Small intestine (tissue), 7 donors: ENCODE results near the gene HSPA6. TPM values are rescaled to one million over a fixed set of nuclear protein-coding genes. Genes with fewer than 3 reads are reported as not detected.
A peak's percentile ranks its signal among the peaks of the same experiment; 100 is the strongest.

Source experiments
- DNase-seq, 2 donors: peaks; one replicate each; pipeline versions ENCODE4 v3.0.0 to v3.0.0-alpha.2; 2013
- FAIRE-seq: peaks from 2 replicates; lab custom pipeline; 2012; peaks lifted over from hg19 to GRCh38; lab: Jason Lieb, UNC
- H3K27ac ChIP-seq, 3 donors: one replicate each; pipeline ENCODE4 v1.5.1; 2013; ENCODE audit warnings: low read length in 2 of 3, mild to moderate bottlenecking in 2 of 3, control low read depth in 1 of 3, inconsistent platforms in 1 of 3, low read depth in 1 of 3, moderate library complexity in 1 of 3
- H3K27me3 ChIP-seq, 3 donors: one replicate each; pipeline ENCODE4 v1.6.1; 2013; ENCODE audit warnings: low read length in 3 of 3, inconsistent platforms in 1 of 3; ENCODE audit not compliant: control insufficient read depth in 3 of 3, insufficient read depth in 3 of 3
- H3K36me3 ChIP-seq, 3 donors: one replicate each; pipeline ENCODE4 v1.6.1; 2013; ENCODE audit warnings: low read length in 3 of 3, inconsistent platforms in 1 of 3, low read depth in 1 of 3, mild to moderate bottlenecking in 1 of 3, moderate library complexity in 1 of 3; ENCODE audit not compliant: control insufficient read depth in 3 of 3, insufficient read depth in 2 of 3
- H3K4me1 ChIP-seq, 3 donors: one replicate each; pipeline ENCODE4 v1.6.1; 2013; ENCODE audit warnings: low read length in 2 of 3, inconsistent platforms in 1 of 3, low read depth in 1 of 3, mild to moderate bottlenecking in 1 of 3, moderate library complexity in 1 of 3; ENCODE audit not compliant: control insufficient read depth in 3 of 3, insufficient read depth in 2 of 3
- H3K4me3 ChIP-seq, 3 donors: one replicate each; pipeline ENCODE4 v1.5.1; 2013; ENCODE audit warnings: low read length in 3 of 3, control low read depth in 1 of 3, inconsistent platforms in 1 of 3, low read depth in 1 of 3, mild to moderate bottlenecking in 1 of 3, moderate library complexity in 1 of 3
- H3K9me3 ChIP-seq, 2 donors: one replicate each; pipeline ENCODE4 v1.6.1; 2013; ENCODE audit warnings: low read depth in 1 of 2, low read length in 1 of 2; ENCODE audit not compliant: control insufficient read depth in 2 of 2, insufficient read depth in 1 of 2
- WGBS, 3 donors: extraction: QIAGEN DNeasy Blood & Tissue Kit; methylation state at CpG; one replicate each; pipeline ENCODE4 v1.1.7; 2013; 5-methylcytosine and 5-hydroxymethylcytosine counted together
- polyA plus RNA-seq, 4 donors: library from polyadenylated mRNA; stranded (reverse) in 3 of 4; unstranded in 1 of 4; fragments of 200-250 nt in 3 of 4; fragments of 120-200 nt in 1 of 4; gene quantifications; one replicate each; pipeline versions ENCODE4 v1.2.1 to v1.2.3, GENCODE V29; 2013
- donor health status: healthy with polysubstance abuse.
- donor health status: control.
- donor health status: control.
- donor health status: Bipolar disorder and iron deficiency.
- donor health status: healthy.

The HSPA6 gene
- polyA plus RNA-seq, 4 donors, result 0.22 to 1.6 (median 0.72) TPM

DNA sequence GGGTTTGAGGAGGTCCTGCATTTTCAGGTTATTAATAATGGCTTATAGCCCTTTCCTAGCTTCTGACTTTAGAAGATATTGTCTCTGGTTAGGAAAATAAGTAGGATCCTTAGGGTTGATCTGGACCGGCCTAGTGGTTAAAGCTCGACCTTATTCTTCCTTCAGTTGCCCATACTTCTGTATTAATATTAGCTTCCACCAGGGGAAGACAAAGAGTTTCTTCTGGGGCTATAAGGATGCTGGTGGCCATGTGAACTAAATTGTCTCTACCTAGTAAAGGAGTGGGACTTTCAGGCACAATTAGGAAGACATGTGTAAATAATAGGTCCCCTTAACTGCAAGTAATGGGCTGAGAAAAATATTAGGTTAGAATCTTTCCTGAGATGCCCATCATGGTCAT, 39.7 kb upstream of the HSPA6 start:
- 70 to 74% (median 71%) methylated on average over 2 of the region's 2 CpGs for WGBS, 3 donors
- H3K27ac ChIP-seq, result no peak overlapping the region
- DNase-seq (no peak), FAIRE-seq (no peak)
- no peaks in the 10 kb centered on the region for H3K9me3 ChIP-seq
- no peaks in the 10 kb centered on the region for H3K4me1 ChIP-seq
- H3K27me3 ChIP-seq, result peaks cover 0 to 48% (median 11%) of the 10 kb centered on the region in 3 donors
- H3K4me3 ChIP-seq, result no peak overlapping the region
- H3K36me3 ChIP-seq, result no peaks in the 10 kb centered on the region

DNA sequence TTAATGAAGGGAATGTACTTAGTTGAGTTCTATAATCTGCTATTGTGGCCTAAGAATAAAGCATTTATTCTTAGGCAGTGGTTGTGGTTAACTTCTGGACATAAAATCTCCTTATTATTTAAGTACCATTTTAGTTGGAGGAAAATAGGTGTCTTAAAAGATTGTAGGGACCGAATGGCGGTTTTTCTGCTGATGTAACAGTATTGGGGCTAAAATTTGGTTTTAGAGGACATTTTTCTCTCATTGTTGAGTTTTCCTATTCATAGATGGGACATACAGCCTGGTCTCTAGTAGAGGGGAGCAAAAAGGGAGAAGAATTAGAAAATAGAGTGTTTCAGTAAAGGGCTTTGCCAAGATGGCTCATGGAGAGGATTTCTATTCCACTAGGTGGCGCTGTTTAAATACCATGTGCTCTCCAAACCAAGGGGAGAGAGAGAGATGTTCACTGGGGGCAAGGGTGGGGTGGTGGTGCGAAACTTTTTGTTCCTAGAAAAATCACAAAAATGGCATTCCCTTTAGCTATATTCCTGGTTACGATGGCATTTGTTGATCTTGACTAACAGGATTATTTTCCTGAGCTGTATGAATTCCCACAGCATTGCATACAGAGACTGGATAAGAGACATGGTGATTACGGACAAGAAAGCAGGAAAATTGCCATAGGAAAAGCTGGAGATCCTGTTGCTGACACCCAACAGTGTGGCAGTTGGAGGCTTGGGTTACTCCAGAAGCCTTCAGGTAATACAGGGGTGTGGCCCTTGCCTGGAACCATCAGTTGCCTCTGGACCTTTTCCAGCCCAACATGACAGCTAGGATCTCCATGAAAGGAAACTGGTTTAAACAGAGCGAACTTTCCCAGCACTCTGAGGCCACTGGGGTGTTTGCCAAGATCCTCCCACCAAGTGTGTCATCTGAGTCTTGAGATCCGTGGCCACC, 37.3 kb upstream of the HSPA6 start:
- H3K4me3 ChIP-seq, result no peak overlapping the region
- WGBS, 3 donors, result 43 to 54% (median 43%) methylated on average over 8 of the region's 8 CpGs
- no peaks in the 10 kb centered on the region for H3K9me3 ChIP-seq
- no peak overlapping the region for H3K27ac ChIP-seq
- DNase-seq (peak; percentile 26 to 49), FAIRE-seq (no peak)
- H3K27me3 ChIP-seq, result peaks cover 0 to 45% (median 6%) of the 10 kb centered on the region in 3 donors
- H3K4me1 ChIP-seq, result no peaks in the 10 kb centered on the region
- no peaks in the 10 kb centered on the region for H3K36me3 ChIP-seq

DNA sequence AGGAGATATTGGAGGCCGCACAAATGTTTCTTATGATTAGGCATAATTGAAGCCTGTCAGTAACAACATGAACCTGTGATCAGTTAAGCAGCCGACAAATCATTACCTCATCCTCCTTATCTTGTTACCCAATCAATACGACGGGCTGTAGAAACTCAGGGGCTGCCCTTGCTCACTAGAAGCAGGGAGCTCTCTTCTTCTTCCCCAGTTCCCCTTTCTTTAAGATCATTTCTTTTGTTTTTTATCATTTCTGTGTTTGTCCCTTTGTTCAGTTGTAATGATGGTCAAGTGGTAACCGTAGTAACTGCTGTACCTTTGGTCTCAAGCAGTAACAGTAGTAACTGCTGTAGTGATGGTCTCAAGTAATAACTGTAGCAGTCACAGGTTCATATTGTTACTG, 32.9 kb upstream of the HSPA6 start:
- H3K27ac ChIP-seq, result no peak overlapping the region
- no peak for DNase-seq
- no peaks in the 10 kb centered on the region for H3K36me3 ChIP-seq
- FAIRE-seq, result no peak
- 18 to 53% (median 21%) methylated on average over 5 of the region's 5 CpGs for WGBS, 3 donors
- H3K27me3 ChIP-seq, result peaks cover 0 to 47% (median 10%) of the 10 kb centered on the region in 3 donors
- no peaks in the 10 kb centered on the region for H3K9me3 ChIP-seq
- H3K4me3 ChIP-seq, result no peak overlapping the region
- no peaks in the 10 kb centered on the region for H3K4me1 ChIP-seq

DNA sequence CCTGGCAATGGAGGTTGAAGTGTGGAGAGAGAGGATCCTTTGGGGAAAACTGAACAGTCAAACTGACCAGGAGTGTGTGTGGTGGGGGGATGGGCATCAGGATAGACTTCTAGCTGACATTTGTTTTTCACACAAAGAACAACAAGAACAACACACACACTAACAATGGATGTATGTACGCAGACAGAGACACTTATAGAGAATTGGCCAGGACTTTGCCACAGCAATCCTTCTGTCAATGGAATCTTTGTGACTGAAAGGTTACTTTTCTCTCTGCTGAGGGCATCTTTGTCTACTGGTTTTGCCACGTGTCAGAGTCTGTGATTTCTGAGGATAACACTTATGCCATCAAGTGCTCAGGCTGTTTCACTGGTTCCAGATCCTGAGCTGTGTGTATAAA, 31.5 kb upstream of the HSPA6 start:
- no peak for DNase-seq
- no peak for FAIRE-seq
- Histone ChIP-seq H3K9me3 (no peaks in the 10 kb centered on the region), H3K36me3 (no peaks in the 10 kb centered on the region), H3K4me3 (no peak overlapping the region), H3K27me3 (peaks cover 0 to 42% (median 10%) of the 10 kb centered on the region in 3 donors), H3K4me1 (no peaks in the 10 kb centered on the region), H3K27ac (no peak overlapping the region)
- 58 to 70% (median 67%) methylated on average over 2 of the region's 2 CpGs for WGBS, 3 donors

DNA sequence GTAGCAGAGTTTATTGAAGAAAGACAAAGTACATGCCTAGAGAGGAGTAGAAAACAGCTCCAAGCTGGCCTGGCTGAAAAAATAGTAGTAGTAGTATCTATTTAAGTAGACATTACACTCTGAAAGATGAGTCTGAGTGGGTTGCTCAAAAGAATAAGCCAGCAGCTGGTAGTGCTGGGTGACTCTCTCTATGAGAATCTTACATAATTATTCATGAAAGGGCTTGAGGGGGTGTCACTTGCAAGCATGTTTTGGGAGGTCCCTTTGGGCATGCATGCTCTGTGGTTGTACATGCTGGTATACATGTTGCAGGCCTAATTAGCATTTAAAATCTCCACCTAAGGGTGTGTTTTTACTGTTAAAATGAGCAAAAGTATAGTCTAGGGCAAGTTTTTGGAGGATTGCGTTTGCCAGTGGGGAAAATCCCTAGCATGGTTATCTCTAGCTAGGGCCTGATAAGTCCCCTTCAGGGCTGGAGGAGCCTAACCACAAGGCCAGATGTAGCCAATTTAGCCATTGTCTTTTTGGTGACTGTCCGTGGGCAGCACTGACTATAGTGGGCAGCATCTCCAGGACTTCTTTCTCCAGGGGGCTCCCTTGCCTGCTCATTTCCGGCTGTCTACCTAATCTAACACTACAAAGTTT, 30.1 kb upstream of the HSPA6 start:
- WGBS, 3 donors, result 40 to 48% (median 47%) methylated on average over 3 of the region's 3 CpGs
- H3K27me3 ChIP-seq, result peaks cover 0 to 39% (median 10%) of the 10 kb centered on the region in 3 donors

DNA sequence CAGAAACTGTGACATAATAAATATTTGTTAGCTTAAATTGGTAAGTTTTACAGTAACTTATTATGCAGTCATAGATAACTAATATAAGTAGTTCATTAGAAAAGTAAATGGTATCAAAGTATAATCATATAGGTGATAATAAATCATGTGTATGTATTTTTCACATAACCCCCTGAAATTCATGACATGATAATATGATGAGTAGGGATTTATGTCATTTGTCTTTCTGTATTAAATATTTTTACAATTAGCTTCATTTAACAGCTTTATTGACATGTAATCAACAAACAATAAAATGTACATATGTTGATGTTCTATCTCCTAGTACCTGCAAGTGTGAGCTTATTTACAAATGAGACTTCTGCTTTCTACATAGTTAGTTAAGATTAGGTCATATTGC, 28.9 kb upstream of the HSPA6 start:
- no peak for FAIRE-seq
- Histone ChIP-seq H3K4me1 (peaks cover 0 to 3% (median 0%) of the 10 kb centered on the region in 3 donors), H3K27me3 (peaks cover 0 to 31% (median 12%) of the 10 kb centered on the region in 3 donors), H3K36me3 (no peaks in the 10 kb centered on the region), H3K9me3 (no peaks in the 10 kb centered on the region), H3K27ac (no peak overlapping the region), H3K4me3 (no peak overlapping the region)
- no peak for DNase-seq

More for the DNA sequence above, 30.1 kb upstream of the HSPA6 start:
- no peak for FAIRE-seq
- DNase-seq, result no peak
- Histone ChIP-seq H3K9me3 (no peaks in the 10 kb centered on the region), H3K4me3 (no peak overlapping the region), H3K27ac (no peak overlapping the region), H3K36me3 (no peaks in the 10 kb centered on the region), H3K4me1 (no peaks in the 10 kb centered on the region)

DNA sequence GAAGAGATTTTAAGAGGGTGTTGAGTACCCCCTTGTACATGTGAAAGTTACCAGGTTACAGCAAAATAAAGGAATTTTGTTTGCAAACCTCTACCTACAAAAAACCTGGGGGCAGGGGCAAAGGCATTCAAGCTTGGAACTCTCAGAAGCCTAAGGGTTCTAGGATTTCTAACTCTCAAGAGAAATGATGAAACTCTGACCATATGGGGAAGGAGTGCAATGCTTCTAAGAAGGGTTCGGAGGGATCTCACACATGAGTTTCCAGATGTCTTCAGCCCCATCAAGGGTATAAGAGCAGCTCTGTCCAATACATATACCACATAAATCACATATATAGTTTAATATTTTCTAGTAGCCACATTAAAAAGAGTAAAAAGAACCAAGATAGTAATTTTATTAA, 26.4 kb upstream of the HSPA6 start:
- Histone ChIP-seq H3K27me3 (peaks cover 0 to 21% (median 6%) of the 10 kb centered on the region in 3 donors), H3K9me3 (no peaks in the 10 kb centered on the region), H3K4me1 (peaks cover 0 to 3% (median 0%) of the 10 kb centered on the region in 3 donors), H3K36me3 (no peaks in the 10 kb centered on the region), H3K27ac (no peak overlapping the region), H3K4me3 (no peak overlapping the region)
- DNase-seq (no peak), FAIRE-seq (no peak)
- 86 to 100% (median 90%) methylated on average over 1 of the region's 1 CpG for WGBS, 3 donors

DNA sequence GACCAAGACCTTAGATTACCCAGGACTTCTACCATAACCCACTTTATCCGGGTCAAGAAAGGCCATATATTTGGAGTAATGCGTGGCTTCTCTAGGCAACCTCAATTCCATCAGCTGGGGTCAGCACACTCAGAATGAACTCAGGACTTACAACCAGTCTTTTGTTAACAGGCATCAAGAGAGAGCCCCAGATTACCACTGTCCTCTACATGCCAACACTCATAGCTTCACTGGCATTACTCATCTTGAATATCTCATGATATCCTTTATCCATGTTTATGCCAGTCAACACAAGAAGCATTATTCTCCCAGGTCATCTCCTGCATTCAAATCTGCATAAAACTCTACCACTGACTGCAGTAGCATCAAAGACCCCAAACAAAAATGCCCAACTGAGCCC, 25.7 kb upstream of the HSPA6 start:
- Histone ChIP-seq H3K9me3 (no peaks in the 10 kb centered on the region), H3K27ac (no peak overlapping the region), H3K4me3 (no peak overlapping the region), H3K27me3 (peaks cover 0 to 21% (median 4%) of the 10 kb centered on the region in 3 donors), H3K36me3 (no peaks in the 10 kb centered on the region), H3K4me1 (peaks cover 0 to 3% (median 0%) of the 10 kb centered on the region in 3 donors)
- DNase-seq, result no peak
- WGBS, 3 donors, result 89 to 98% (median 96%) methylated on average over 2 of the region's 2 CpGs
- no peak for FAIRE-seq
